IMR-90 (cell line): ENCODE measurements around the gene SDK1. TPM values are rescaled to one million over a fixed set of nuclear protein-coding genes. Genes with fewer than 3 reads are reported as not detected.

Experiments used
- ATAC-seq: fragments of 200-7000 bp; cut with Tn5 transposase; 2 replicates; pipeline ENCODE4 v1.9.1; 2020; ENCODE audit warnings: low read depth, mild to moderate bottlenecking, moderate library complexity
- BruUV-seq: library from RNA; stranded (reverse); fragments of 400-500 nt; replicated peaks from 2 replicates; lab custom pipeline; 2021; lab: Mats Ljungman, UMichigan
- CTCF ChIA-PET: fragments of 300-600 bp; formaldehyde crosslinking; extraction: SDS; loops from one replicate; lab custom pipeline; 2021; ENCODE audit warnings: antibody characterized with exemption; lab: Yijun Ruan, JAX
- POLR2A ChIA-PET: fragments of 300-600 bp; sonication (Branson Sonifier 250); formaldehyde crosslinking; loops from one replicate; lab custom pipeline; 2022; ENCODE audit warnings: antibody characterized with exemption; ENCODE audit not compliant: unreplicated experiment; lab: Charles Lee
- DNase-seq: peaks from one replicate; pipeline ENCODE4 v3.0.0; 2013
- H2AFZ ChIP-seq: replicated peaks from 2 replicates; pipeline ENCODE3; 2013; ENCODE audit warnings: low read length, mild to moderate bottlenecking; ENCODE audit not compliant: poor library complexity
- H2AK5ac ChIP-seq: 2 replicates; pipeline ENCODE4 v1.6.1; 2013; ENCODE audit warnings: low read depth, low read length, inconsistent platforms
- H2AK9ac ChIP-seq: replicated peaks from 2 replicates; pipeline ENCODE3; 2013; ENCODE audit warnings: mild to moderate bottlenecking, low read depth, low read length, moderate library complexity; ENCODE audit not compliant: poor library complexity
- H2BK120ac ChIP-seq: 2 replicates; pipeline ENCODE4 v1.6.1; 2013; ENCODE audit warnings: low read depth, low read length, inconsistent platforms
- H2BK15ac ChIP-seq: 3 replicates; pipeline ENCODE4 v1.6.1; 2013; ENCODE audit warnings: low read depth, low read length, inconsistent platforms
- H2BK20ac ChIP-seq: 2 replicates; pipeline ENCODE4 v1.6.1; 2013; ENCODE audit warnings: low read depth, mild to moderate bottlenecking, inconsistent platforms, low read length, moderate library complexity
- H2BK5ac ChIP-seq: 2 replicates; pipeline ENCODE4 v1.6.1; 2013; ENCODE audit warnings: mild to moderate bottlenecking, low read depth, low read length, inconsistent platforms; ENCODE audit not compliant: poor library complexity, severe bottlenecking
- H3K14ac ChIP-seq: replicated peaks from 2 replicates; pipeline ENCODE4 v1.6.1; 2013; ENCODE audit warnings: low read depth, low read length, inconsistent platforms
- H3K18ac ChIP-seq: 2 replicates; pipeline ENCODE4 v1.6.1; 2013; ENCODE audit warnings: low read depth, low read length, control low read depth
- H3K23ac ChIP-seq: 2 replicates; pipeline ENCODE4 v1.6.1; 2013; ENCODE audit warnings: low read depth, low read length, inconsistent platforms
- H3K27ac ChIP-seq: 2 replicates; pipeline ENCODE4 v1.5.1; 2013; ENCODE audit warnings: mild to moderate bottlenecking, control low read depth, low read length; ENCODE audit not compliant: insufficient read depth
- H3K27me3 ChIP-seq: 2 replicates; pipeline ENCODE4 v1.6.1; 2013; ENCODE audit warnings: low read length; ENCODE audit not compliant: control insufficient read depth, insufficient read depth
- H3K36me3 ChIP-seq: 2 replicates; pipeline ENCODE4 v1.6.1; 2013; ENCODE audit warnings: low read length, mixed read lengths; ENCODE audit not compliant: control insufficient read depth, insufficient read depth
- H3K4ac ChIP-seq: 2 replicates; pipeline ENCODE4 v1.6.1; 2013; ENCODE audit warnings: low read depth, low read length, inconsistent platforms
- H3K4me1 ChIP-seq: 2 replicates; pipeline ENCODE4 v1.6.1; 2013; ENCODE audit warnings: low read length, mixed read lengths; ENCODE audit not compliant: control insufficient read depth, insufficient read depth
- H3K4me2 ChIP-seq: 2 replicates; pipeline ENCODE4 v1.6.1; 2013; ENCODE audit warnings: low read depth, mild to moderate bottlenecking, control low read depth, low read length, moderate library complexity
- H3K4me3 ChIP-seq: 2 replicates; pipeline ENCODE4 v1.5.1; 2013; ENCODE audit warnings: low read depth, mild to moderate bottlenecking, control low read depth, low read length, moderate library complexity; ENCODE audit not compliant: insufficient read depth
- H3K56ac ChIP-seq: 2 replicates; pipeline ENCODE4 v1.6.1; 2013; ENCODE audit warnings: low read length, inconsistent platforms; ENCODE audit not compliant: insufficient read depth; ENCODE audit errors: extremely low read depth
- H3K79me1 ChIP-seq, 2 experiments: 2 replicates each; pipeline ENCODE4 v1.6.1; 2013; ENCODE audit warnings: low read length in 2 of 2, inconsistent platforms in 1 of 2, low read depth in 1 of 2
- H3K9ac ChIP-seq: 2 replicates; pipeline ENCODE4 v1.6.1; 2013; ENCODE audit warnings: low read depth, low read length, control low read depth
- H3K9me1 ChIP-seq: 2 replicates; pipeline ENCODE4 v1.6.1; 2013; ENCODE audit warnings: low read length, inconsistent platforms; ENCODE audit not compliant: insufficient read depth
- H3K9me3 ChIP-seq: 2 replicates; pipeline ENCODE4 v1.6.1; 2013; ENCODE audit warnings: low read length; ENCODE audit not compliant: control insufficient read depth, insufficient read depth
- H4K20me1 ChIP-seq: 2 replicates; pipeline ENCODE4 v1.6.1; 2013; ENCODE audit warnings: low read length, inconsistent platforms; ENCODE audit not compliant: insufficient read depth
- H4K5ac ChIP-seq: 2 replicates; pipeline ENCODE4 v1.6.1; 2013; ENCODE audit warnings: mild to moderate bottlenecking, low read depth, low read length, control low read depth
- H4K8ac ChIP-seq, 2 experiments: 2 replicates each; pipeline ENCODE4 v1.6.1; 2013; ENCODE audit warnings: low read depth in 2 of 2, low read length in 2 of 2, control low read depth in 1 of 2, inconsistent platforms in 1 of 2
- H4K91ac ChIP-seq: 2 replicates; pipeline ENCODE4 v1.6.1; 2013; ENCODE audit warnings: low read depth, low read length, inconsistent platforms; ENCODE audit not compliant: insufficient read depth
- CEBPB ChIP-seq: IDR thresholded peaks from 2 replicates; pipeline ENCODE4 v1.6.1; 2012; ENCODE audit warnings: low read depth, low read length, improper control_type of control experiment
- FOS ChIP-seq: fragments of 150-350 bp; IDR thresholded peaks from 2 replicates; pipeline ENCODE4 v1.6.1; 2016; ENCODE audit warnings: low read depth, low read length
- MAZ ChIP-seq: IDR thresholded peaks from 2 replicates; pipeline ENCODE4 v1.6.1; 2012; ENCODE audit warnings: low read depth, mild to moderate bottlenecking, low read length, improper control_type of control experiment, moderate library complexity, borderline replicate concordance
- NFE2L2 ChIP-seq: fragments of 150-350 bp; IDR thresholded peaks from 2 replicates; pipeline ENCODE4 v1.6.1; 2016; ENCODE audit warnings: low read depth, mild to moderate bottlenecking, low read length
- POLR2A ChIP-seq: IDR thresholded peaks from 2 replicates; pipeline ENCODE4 v1.6.1; 2012; ENCODE audit warnings: mild to moderate bottlenecking, low read depth, low read length
- RAD21 ChIP-seq: IDR thresholded peaks from 2 replicates; pipeline ENCODE4 v1.6.1; 2012; ENCODE audit warnings: low read length, improper control_type of control experiment
- RCOR1 ChIP-seq: IDR thresholded peaks from 2 replicates; pipeline ENCODE4 v1.6.1; 2012; ENCODE audit warnings: mild to moderate bottlenecking, low read length, improper control_type of control experiment; ENCODE audit not compliant: insufficient replicate concordance
- WGBS, 2 experiments: methylation state at CpG; one replicate each; pipeline versions ENCODE4 v1.1.5 to v1.1.7; 2013; ENCODE audit warnings: missing lambda C conversion rate in 2 of 2; ENCODE audit not compliant: insufficient read length in 1 of 2; ENCODE audit errors: extremely low coverage in 2 of 2; 5-methylcytosine and 5-hydroxymethylcytosine counted together
- dilution Hi-C: fragments of 300-500 bp; cut with HindIII; formaldehyde crosslinking; loops from one replicate; pipeline ENCODE4 v1.14.3; 2018; ENCODE audit warnings: low sequenced_read_pairs; ENCODE audit not compliant: unreplicated experiment
- in situ Hi-C: fragments of 300-500 bp; cut with MboI; formaldehyde crosslinking; loops from 3 replicates; pipeline ENCODE4 v1.14.3; 2019; ENCODE audit warnings: low sequenced_read_pairs, inconsistent platforms, mixed read lengths
- intact Hi-C: fragments of 100-400 bp; cut with micrococcal nuclease; formaldehyde crosslinking; loops from 2 replicates; pipeline ENCODE4 v1.10.0; 2022
- polyA plus RNA-seq, 3 experiments: library from polyadenylated mRNA; depleted of rRNA; stranded (reverse); fragments of >200 nt; gene quantifications; 2 replicates each; pipeline ENCODE4 v1.2.3, GENCODE V29; 2012; ENCODE audit warnings: low replicate concordance in 1 of 3
- total RNA-seq: library from RNA; depleted of rRNA; stranded (reverse); fragments of >200 nt; gene quantifications from 2 replicates; pipeline ENCODE4 v1.2.3, GENCODE V29; 2012
- TF ChIP-seq, protein P1 (sequence below): conservative IDR thresholded peaks from 2 replicates; pipeline ENCODE4 v1.5.1; 2012; ENCODE audit warnings: mild to moderate bottlenecking, low read depth, low read length, improper control_type of control experiment
- TF ChIP-seq, protein P2 (sequence below): fragments of 150-350 bp; IDR thresholded peaks from 2 replicates; pipeline ENCODE4 v1.6.1; 2016; ENCODE audit warnings: low read depth, mild to moderate bottlenecking, low read length, moderate library complexity, borderline replicate concordance

SDK1 gene
- total and polyA plus RNA-seq, 2 of the 4 experiments (the other 2 are of a cell fraction), result 1.5 to 1.6 TPM

DNA sequence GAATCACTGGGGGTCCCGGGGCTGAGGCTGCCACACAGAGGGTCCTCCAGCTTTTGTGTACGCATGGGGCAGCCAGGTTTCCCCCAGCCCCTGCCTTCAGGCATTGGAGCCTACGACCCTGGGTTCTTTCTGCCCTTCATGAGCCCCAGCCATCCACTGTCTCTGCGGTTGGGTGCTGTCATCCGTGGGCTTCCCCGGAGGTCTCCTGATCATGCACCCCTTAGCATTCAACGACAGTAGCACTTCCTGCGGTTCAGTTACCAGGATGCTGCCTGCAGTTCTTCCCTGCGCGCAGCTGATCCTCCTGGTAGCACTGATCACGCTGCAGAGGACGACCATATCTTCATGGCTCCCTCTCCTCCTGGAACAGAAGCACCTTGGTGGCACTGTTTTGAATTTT is 676.3 kb downstream of the SDK1 start:
- intact Hi-C loops (no loop called here), in situ Hi-C loops (no loop called here)
- BruUV-seq, result no TSS peak

More for the DNA sequence above, 676.3 kb downstream of the SDK1 start:
- TF ChIP-seq MAZ, result no peak
- TF ChIP-seq FOS, result no peak
- TF ChIP-seq RAD21, result no peak
- no peak for TF ChIP-seq RCOR1
- TF ChIP-seq, protein P1, sequence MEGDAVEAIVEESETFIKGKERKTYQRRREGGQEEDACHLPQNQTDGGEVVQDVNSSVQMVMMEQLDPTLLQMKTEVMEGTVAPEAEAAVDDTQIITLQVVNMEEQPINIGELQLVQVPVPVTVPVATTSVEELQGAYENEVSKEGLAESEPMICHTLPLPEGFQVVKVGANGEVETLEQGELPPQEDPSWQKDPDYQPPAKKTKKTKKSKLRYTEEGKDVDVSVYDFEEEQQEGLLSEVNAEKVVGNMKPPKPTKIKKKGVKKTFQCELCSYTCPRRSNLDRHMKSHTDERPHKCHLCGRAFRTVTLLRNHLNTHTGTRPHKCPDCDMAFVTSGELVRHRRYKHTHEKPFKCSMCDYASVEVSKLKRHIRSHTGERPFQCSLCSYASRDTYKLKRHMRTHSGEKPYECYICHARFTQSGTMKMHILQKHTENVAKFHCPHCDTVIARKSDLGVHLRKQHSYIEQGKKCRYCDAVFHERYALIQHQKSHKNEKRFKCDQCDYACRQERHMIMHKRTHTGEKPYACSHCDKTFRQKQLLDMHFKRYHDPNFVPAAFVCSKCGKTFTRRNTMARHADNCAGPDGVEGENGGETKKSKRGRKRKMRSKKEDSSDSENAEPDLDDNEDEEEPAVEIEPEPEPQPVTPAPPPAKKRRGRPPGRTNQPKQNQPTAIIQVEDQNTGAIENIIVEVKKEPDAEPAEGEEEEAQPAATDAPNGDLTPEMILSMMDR, result no peak
- TF ChIP-seq, protein P2, sequence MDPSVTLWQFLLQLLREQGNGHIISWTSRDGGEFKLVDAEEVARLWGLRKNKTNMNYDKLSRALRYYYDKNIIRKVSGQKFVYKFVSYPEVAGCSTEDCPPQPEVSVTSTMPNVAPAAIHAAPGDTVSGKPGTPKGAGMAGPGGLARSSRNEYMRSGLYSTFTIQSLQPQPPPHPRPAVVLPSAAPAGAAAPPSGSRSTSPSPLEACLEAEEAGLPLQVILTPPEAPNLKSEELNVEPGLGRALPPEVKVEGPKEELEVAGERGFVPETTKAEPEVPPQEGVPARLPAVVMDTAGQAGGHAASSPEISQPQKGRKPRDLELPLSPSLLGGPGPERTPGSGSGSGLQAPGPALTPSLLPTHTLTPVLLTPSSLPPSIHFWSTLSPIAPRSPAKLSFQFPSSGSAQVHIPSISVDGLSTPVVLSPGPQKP, result no peak
- no peak for TF ChIP-seq CEBPB
- no peak for TF ChIP-seq NFE2L2
- no peak for TF ChIP-seq POLR2A
- WGBS, 2 experiments, result no CpG with 5 or more reads among the region's 12 CpGs
- POLR2A ChIA-PET, result no interaction called here
- Histone ChIP-seq H4K91ac (no peak overlapping the region), H2BK120ac (no peak overlapping the region), H3K4ac (no peak overlapping the region), H2BK20ac (no peak overlapping the region), H4K5ac (no peak overlapping the region), H2AFZ (no peak overlapping the region), H3K79me1 (no peaks in the 10 kb centered on the region), H3K14ac (no peak overlapping the region), H3K56ac (no peak overlapping the region), H3K23ac (no peak overlapping the region), H4K8ac (no peak overlapping the region), H3K9me3 (peaks cover 2% of the 10 kb centered on the region; the same call in 1 of the 2 replicates), H3K27ac (no peak overlapping the region), H4K20me1 (no peaks in the 10 kb centered on the region), H3K36me3 (no peaks in the 10 kb centered on the region), H2BK15ac (no peak overlapping the region), H3K27me3 (no peaks in the 10 kb centered on the region), H3K9ac (no peak overlapping the region), H3K4me3 (no peak overlapping the region), H2AK9ac (no peak overlapping the region), H2BK5ac (no peak overlapping the region), H3K18ac (no peak overlapping the region), H3K4me2 (no peak overlapping the region), H3K9me1 (no peaks in the 10 kb centered on the region), H2AK5ac (no peak overlapping the region), H3K4me1 (no peaks in the 10 kb centered on the region)
- ATAC-seq, result no peak
- DNase-seq, result no peak
- CTCF ChIA-PET, result no interaction called here
- dilution Hi-C loops, result no loop called here
